Epithelial cell of esophagus (primary cell): ENCODE measurements around the gene CYTIP.
A peak's percentile ranks its signal among the peaks of the same experiment; 100 is the strongest.

ENCODE experiments used
- DNase-seq: peaks from one replicate; pipeline ENCODE4 v3.0.0; 2010; ENCODE audit warnings: low read depth
- H3K4me3 ChIP-seq: 2 replicates; pipeline ENCODE4 v1.5.1; 2011; ENCODE audit warnings: mild to moderate bottlenecking, low read length, control low read depth
- TF ChIP-seq, protein P1 (sequence below): IDR thresholded peaks from 2 replicates; pipeline ENCODE4 v1.5.1; 2011; ENCODE audit warnings: low read depth, mild to moderate bottlenecking, low read length, control low read depth, inconsistent platforms; ENCODE audit not compliant: insufficient read depth; ENCODE audit errors: missing control alignments

Gene CYTIP

DNA sequence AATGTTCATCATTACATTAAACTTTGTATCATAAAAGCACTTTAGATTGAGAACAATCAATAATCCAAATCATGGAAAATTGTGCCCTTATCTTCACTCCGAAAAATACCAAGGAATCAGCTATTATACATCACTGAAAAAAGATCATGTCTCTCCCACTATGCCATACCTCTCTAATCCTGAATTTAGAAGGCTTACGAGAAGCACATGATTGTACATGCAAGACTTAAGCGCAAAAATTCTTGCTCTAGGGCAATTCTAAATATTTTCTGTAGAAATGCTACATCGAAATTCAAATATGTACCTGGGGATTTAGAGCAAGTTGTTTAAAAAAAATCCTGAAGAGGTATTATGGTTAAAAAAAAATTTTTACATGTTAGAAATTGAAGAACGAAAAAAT is 1.3 kb downstream of the CYTIP start:
- TF ChIP-seq, protein P1, sequence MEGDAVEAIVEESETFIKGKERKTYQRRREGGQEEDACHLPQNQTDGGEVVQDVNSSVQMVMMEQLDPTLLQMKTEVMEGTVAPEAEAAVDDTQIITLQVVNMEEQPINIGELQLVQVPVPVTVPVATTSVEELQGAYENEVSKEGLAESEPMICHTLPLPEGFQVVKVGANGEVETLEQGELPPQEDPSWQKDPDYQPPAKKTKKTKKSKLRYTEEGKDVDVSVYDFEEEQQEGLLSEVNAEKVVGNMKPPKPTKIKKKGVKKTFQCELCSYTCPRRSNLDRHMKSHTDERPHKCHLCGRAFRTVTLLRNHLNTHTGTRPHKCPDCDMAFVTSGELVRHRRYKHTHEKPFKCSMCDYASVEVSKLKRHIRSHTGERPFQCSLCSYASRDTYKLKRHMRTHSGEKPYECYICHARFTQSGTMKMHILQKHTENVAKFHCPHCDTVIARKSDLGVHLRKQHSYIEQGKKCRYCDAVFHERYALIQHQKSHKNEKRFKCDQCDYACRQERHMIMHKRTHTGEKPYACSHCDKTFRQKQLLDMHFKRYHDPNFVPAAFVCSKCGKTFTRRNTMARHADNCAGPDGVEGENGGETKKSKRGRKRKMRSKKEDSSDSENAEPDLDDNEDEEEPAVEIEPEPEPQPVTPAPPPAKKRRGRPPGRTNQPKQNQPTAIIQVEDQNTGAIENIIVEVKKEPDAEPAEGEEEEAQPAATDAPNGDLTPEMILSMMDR = no peak
- no peak overlapping the region for H3K4me3 ChIP-seq
- DNase-seq = no peak

DNA sequence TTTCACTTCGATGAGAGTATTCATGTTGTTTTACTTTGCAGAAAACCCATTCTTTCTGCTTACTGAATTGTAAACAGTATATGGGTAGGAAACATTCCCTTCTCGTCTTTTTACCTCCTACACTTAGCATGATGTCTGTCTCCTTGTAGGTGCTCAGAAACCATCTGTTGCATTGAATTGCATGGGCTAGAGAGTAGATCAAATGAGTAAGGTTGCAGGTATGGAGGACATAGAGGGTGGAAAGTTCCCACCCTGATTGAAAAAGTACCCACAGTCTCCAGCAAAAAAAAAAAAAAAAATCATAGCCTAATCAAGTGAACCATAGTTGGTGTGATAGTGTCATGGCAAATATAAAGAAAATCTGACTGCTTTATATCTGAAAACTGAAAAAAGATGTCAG is 1.7 kb downstream of the CYTIP start:
- no peak overlapping the region for H3K4me3 ChIP-seq

DNA sequence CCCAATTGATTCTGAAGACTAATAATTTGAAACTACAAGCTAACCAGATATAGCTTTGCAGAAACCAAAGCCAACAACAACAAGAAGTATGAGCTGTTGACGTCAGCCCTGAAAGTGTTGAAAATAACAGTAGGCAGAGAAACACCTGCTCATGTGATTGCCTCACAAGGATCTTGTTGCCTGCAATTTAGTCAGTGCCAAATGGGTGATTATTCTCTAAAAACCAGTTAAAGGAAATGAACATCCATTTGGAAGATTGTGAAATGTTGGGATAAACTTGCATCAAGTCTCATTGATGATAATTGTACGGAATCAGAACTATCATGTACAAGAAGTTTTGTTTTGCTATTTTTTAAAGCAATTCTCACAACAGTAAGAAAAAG is 2.8 kb downstream of the CYTIP start:
- TF ChIP-seq, protein P1 = no peak
- no peak overlapping the region for H3K4me3 ChIP-seq
- DNase-seq = peak; percentile 32

More for the DNA sequence above, 1.7 kb downstream of the CYTIP start:
- DNase-seq = no peak
- TF ChIP-seq, protein P1 = no peak

DNA sequence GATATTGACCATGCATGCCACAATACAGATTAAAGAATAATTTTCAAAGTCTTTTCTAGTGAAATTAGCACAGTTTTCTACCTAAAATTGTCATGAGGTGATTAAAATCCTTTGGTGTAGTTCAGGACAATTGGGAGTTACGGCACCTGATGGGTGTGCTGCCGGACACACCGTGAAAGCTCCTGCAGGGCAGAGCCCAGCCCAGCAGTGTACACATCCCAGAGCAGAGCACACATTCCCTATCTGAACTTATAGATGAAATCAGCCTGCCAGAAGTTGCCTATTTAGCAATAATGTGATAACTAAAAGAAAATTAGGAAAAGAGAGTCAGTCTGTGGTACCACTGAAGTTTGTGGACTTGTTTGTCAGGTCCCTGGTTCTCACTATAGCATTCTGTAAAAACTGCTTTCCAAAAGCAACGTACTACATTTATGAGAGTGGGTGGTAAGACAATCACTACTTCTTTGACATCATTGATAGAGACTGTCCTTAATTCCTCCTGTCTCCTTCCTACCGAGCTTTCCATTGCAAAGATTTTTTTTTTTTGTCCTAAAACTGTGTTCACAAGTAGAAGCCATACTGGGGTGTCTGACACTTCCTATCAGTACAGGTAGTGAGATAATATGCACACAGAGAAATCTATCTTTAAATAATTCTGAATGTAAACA is 3.4 kb downstream of the CYTIP start:
- DNase-seq = no peak
- no peak overlapping the region for H3K4me3 ChIP-seq
- TF ChIP-seq, protein P1 = no peak

DNA sequence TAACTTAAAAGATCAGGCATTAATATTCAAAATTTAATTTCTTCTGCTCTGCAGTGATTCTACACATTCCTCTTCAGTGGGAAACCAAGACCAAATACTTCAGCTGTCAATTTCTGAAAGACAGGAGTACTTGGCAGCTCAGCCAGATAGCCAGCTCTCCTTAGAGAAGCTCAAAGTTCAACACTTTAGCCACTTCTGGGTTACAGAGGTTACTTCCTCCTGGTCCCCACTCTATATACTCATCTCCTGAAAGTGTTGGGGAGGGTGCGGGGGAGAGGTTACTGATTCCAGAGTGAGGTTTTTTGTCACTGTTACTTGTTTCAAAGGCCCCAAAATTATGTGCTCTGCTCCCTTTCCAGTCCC is 4.1 kb downstream of the CYTIP start:
- H3K4me3 ChIP-seq = no peak overlapping the region
- no peak for DNase-seq
- TF ChIP-seq, protein P1 = no peak

DNA sequence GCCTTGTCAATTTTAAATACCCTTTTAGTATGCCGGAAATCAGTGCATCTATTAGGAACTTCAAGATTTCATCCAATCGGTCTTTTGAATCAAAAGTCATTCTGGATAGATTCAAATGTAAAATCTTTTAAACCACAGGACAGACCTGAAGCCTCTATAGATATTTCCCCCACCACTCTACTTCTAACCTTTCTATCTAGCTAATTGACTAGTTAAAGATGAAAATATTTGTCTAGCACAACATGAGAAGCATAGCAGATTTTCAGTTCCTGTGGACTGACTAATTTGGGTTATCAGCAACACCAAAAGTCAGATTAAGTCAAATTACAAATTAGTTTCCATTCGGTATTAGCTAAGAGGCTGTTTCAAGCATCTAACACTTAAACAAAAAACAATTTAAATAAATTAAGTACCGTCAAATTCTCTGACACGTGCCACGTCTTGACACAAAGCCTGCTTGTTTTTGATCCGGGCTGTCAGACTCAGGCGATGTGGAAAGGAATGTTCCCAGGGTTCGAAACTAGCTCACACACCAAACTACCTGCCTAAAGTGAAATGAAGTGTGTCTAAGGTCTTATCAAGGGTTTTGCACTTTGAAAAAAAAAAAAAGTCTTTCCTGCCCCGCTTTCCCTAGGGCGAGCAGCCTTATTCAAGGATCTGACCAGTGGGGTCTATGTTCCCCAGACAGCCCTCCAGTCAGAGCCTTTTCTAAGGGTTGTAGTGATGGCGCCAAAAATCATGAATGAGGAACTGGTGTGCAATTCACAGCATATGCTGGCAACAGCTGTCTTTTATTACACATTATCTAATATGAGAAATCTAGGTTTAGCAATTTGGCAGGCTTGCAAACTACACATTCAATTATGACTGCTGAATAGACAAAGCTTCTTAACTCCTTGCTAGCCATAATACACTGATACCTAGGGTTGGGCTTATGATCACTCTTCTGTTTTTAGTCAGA is 4.7 kb downstream of the CYTIP start:
- DNase-seq = no peak
- no peak overlapping the region for H3K4me3 ChIP-seq
- TF ChIP-seq, protein P1 = no peak
